Subcutaneous adipose tissue (tissue), 4 donors: ENCODE data around the gene PNMA1. TPM values are rescaled to one million over a fixed set of nuclear protein-coding genes. Genes with fewer than 3 reads are reported as not detected.

Experiments used
- total RNA-seq, 4 donors: library from RNA; depleted of rRNA; stranded (reverse); fragments of >200 nt; gene quantifications; one replicate each; pipeline ENCODE4 v1.1.0, GENCODE V29; 2016
- TF ChIP-seq, protein P1 (sequence below): fragments of 450-650 bp; IDR thresholded peaks from one replicate; pipeline ENCODE4 v1.5.1; 2016; ENCODE audit warnings: low read depth, mild to moderate bottlenecking, control low read depth, antibody characterized with exemption, moderate library complexity

The PNMA1 gene
- total RNA-seq, 4 donors from 2014 or later = 21.2 to 31.1 (median 23.4) TPM

DNA sequence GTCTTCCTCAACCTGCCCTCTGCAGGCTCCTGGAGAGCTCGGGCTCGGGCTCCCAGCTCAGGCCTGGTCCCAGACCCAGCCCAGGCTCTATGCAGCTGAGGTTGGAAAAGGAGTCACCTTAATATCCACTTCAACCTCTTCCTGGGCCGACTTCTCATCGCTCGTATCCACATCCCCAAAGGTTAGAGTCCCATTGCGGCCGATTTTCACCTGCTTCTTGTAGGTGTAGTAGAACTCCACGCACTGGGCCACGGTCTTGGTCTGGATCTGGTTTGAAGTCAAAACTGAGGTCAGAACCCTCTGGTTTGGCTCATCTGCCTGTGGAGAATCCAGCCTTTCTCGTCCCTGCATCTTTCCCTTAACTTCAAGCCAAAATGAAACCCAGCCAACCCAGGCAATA, 8.4 kb upstream of the PNMA1 start:
- TF ChIP-seq, protein P1, sequence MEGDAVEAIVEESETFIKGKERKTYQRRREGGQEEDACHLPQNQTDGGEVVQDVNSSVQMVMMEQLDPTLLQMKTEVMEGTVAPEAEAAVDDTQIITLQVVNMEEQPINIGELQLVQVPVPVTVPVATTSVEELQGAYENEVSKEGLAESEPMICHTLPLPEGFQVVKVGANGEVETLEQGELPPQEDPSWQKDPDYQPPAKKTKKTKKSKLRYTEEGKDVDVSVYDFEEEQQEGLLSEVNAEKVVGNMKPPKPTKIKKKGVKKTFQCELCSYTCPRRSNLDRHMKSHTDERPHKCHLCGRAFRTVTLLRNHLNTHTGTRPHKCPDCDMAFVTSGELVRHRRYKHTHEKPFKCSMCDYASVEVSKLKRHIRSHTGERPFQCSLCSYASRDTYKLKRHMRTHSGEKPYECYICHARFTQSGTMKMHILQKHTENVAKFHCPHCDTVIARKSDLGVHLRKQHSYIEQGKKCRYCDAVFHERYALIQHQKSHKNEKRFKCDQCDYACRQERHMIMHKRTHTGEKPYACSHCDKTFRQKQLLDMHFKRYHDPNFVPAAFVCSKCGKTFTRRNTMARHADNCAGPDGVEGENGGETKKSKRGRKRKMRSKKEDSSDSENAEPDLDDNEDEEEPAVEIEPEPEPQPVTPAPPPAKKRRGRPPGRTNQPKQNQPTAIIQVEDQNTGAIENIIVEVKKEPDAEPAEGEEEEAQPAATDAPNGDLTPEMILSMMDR = no peak

GRCh38 chr14:73721101-73721821, 7.1 kb upstream of the PNMA1 start:
- TF ChIP-seq, protein P1 = no peak

DNA sequence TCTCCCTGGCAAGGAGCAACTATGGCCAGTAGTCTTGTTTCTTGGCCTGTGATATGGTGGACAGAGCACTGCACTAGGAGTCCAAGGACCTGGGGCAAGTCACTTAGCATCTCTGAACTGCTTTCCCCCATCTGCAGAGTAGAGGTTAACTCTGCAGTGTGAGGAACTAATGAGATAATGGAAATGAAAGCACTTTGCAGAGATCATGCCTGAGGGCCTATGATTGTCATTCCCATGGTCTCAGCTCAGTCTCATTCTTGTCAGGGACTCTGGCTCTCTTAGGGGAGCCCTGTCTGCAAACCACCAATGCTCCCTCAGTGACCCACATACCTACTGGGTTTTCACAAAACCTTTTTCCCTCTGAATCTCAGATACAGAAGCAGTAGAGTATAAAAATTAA, 6.5 kb upstream of the PNMA1 start:
- TF ChIP-seq, protein P1 = no peak

DNA sequence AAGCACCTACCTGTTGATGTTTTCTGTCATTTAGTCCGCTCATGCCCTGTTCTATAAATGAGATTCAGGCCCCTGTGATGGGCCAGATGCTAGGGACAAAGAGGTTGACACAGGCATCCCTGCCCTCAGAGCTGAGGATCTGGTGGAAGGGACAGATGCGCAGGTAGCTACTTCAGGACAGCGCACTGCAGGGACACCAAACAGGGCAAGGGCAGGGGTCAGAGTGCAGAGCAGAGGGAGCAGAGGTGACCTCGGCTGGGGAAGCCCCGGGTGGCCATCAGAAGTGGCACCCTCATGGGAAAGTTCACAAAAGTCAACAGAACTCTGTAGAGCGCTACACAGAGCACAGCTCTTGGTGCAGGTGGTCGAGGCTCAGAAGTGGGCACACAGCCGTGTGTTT, 5.6 kb upstream of the PNMA1 start:
- TF ChIP-seq, protein P1 = no peak

- TF ChIP-seq, protein P1 = no peak
Measured at GRCh38 chr14:73719361-73719760, 5.2 kb upstream of the PNMA1 start.

DNA sequence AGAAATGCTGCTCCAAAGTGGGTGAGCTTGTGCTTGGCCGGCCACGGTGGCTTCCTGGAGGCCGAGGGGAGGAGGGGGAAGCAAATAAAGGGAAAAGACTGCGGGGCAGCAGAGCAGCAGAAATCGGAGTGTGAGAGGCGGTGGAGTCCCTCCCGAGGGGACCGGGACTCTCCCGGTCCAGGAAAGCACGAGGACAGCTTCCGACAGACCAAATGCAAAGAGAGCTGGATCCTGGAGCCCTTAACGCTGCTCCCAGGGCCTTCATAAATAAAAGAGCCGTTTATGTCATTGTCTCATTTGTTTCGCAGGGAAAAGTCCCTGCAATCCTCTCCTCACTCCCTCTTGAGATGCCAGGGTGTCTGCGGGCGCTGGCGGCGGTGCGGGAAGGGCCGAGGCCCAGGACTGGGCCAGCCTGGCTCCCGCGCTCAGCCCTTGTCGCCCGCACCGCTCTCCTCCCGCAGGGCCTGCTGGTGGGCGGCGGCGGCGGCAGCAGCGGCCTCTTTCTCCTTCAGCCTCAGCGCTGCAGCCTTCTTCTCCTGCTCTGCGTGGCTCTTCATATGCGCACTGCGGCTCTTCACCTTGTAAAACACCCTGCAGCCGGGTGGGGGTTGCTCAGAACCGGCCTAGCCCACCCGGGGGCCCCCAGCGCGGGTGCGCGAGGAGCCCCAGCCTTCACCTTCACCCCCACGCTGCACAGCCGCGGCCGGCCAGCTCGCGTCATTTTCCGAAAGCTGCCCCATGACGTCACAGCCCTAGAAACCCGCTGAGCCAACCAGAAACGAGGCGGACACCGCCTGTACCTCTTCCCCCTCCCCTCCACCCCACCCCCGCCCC, 4.5 kb upstream of the PNMA1 start:
- TF ChIP-seq, protein P1 = no peak

DNA sequence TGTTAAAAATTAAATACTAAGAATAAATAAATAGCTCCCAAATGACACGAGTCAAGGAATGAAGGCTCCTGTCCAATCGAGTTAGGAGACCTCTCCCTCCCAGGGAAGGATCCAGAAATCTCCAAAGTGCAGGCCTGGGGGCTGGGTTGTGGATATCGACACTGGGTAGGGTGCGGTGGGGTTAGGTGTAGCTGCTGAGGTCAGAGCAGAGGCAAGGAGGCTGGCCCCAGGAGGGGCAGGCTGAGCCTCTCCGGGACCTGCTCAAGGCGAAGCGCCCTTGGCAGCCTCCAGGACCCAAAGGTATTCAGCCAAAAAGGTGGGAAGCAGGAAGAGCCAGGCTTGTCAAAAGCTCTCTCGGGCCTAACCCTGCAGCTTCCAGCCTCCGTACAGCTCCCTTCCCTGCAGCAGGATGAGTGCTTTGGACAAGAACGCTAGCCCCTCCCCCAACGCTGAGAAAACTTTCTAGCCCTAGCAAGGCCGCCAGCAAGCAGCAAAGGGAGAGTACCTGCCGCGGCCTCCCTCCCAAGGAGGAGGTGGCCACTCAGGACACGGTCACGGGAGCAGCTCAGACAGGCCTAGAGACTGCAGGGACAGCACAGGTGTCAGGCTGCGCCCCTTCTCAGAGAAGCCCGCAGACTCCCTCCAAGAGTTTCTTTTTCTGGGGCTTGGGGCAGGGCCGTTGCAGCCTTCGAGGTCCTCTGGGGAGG, 3.7 kb upstream of the PNMA1 start:
- TF ChIP-seq, protein P1 = no peak
